ENCODE data around the gene TKT.

GRCh38 chr3:53185761-53186465 is 69.9 kb downstream of the TKT start:
- no peak for TF ChIP-seq CTCF (IDR thresholded peaks at IDR 0.05)
- no peak for TF ChIP-seq POLR2A (IDR thresholded peaks at IDR 0.05)
